Endothelial cell of umbilical vein (primary cell): ENCODE results near the gene UNC119. TPM values are rescaled to one million over a fixed set of nuclear protein-coding genes. Genes with fewer than 3 reads are reported as not detected.
"Not testable (repeated sequence)": the region's sequence is repeated elsewhere in the genome, so short reads cannot be mapped to it uniquely, and the experiment has no call there.

Source experiments
- BruUV-seq: library from RNA; stranded (reverse); fragments of 400-500 nt; replicated peaks from 2 replicates; lab custom pipeline; 2021; lab: Mats Ljungman, UMichigan
- CTCF ChIA-PET: fragments of 300-600, 350-600 bp; sonication (Branson Sonifier 250); formaldehyde crosslinking; loops from one replicate; lab custom pipeline; 2021; ENCODE audit warnings: antibody characterized with exemption, inconsistent platforms; lab: Charles Lee
- POLR2A ChIA-PET: fragments of 300-600, 350-600 bp; sonication (Branson Sonifier 250); formaldehyde crosslinking; loops from one replicate; lab custom pipeline; 2021; ENCODE audit warnings: antibody characterized with exemption, inconsistent platforms; lab: Charles Lee
- DNase-seq: peaks from one replicate; pipeline ENCODE4 v3.0.0-alpha.2; 2011; ENCODE audit warnings: low read depth, low spot score
- FAIRE-seq: peaks from 2 replicates; lab custom pipeline; 2011; peaks lifted over from hg19 to GRCh38; lab: Jason Lieb, UNC
- H2AFZ ChIP-seq: 2 replicates; pipeline ENCODE4 v1.6.0; 2012; ENCODE audit warnings: low read depth, low read length, control low read depth, inconsistent platforms
- H3K27ac ChIP-seq: 2 replicates; pipeline ENCODE4 v1.5.1; 2011; ENCODE audit warnings: low read depth, mild to moderate bottlenecking, control low read depth, low read length, moderate library complexity; ENCODE audit not compliant: insufficient read depth
- H3K27me3 ChIP-seq, 2 experiments: 2 replicates each; pipeline versions ENCODE4 v1.6.0 to v1.6.1; 2011; ENCODE audit warnings: low read length in 2 of 2, mixed read lengths in 1 of 2; ENCODE audit not compliant: control insufficient read depth in 2 of 2, insufficient read depth in 2 of 2
- H3K36me3 ChIP-seq, 2 experiments: 2 replicates in 1 of 2; 3 replicates in 1 of 2; pipeline ENCODE4 v1.5.1; 2011; ENCODE audit warnings: low read length in 2 of 2, mild to moderate bottlenecking in 1 of 2, moderate library complexity in 1 of 2; ENCODE audit not compliant: control insufficient read depth in 2 of 2, insufficient read depth in 2 of 2; ENCODE audit errors: extremely low read depth in 1 of 2
- H3K4me1 ChIP-seq: 3 replicates; pipeline ENCODE4 v1.5.1; 2011; ENCODE audit warnings: mild to moderate bottlenecking, low read length; ENCODE audit not compliant: control insufficient read depth, insufficient read depth; ENCODE audit errors: extremely low read depth
- H3K4me2 ChIP-seq: 2 replicates; pipeline ENCODE4 v1.6.1; 2011; ENCODE audit warnings: low read length, control low read depth, mixed read lengths; ENCODE audit not compliant: insufficient read depth
- H3K4me3 ChIP-seq, 3 experiments: fragments of 200-600 bp in 1 of 3; sonication (generic), shearing (Covaris generic) in 1 of 3; replicated peaks in 1 of 3; 2 replicates each; pipeline ENCODE4 v1.5.1; 2011 to 2016; ENCODE audit warnings: control low read depth in 3 of 3, low read length in 3 of 3, mild to moderate bottlenecking in 2 of 3, inconsistent platforms in 1 of 3, low read depth in 1 of 3, moderate library complexity in 1 of 3; ENCODE audit not compliant: insufficient read depth in 1 of 3
- H3K79me2 ChIP-seq: 2 replicates; pipeline ENCODE4 v1.6.0; 2012; ENCODE audit warnings: low read length, inconsistent platforms; ENCODE audit not compliant: control insufficient read depth, insufficient read depth
- H3K9ac ChIP-seq: replicated peaks from 2 replicates; pipeline ENCODE3; 2011; ENCODE audit warnings: low read length, control low read depth; ENCODE audit not compliant: insufficient read depth; ENCODE audit errors: extremely low read depth
- H3K9me1 ChIP-seq: replicated peaks from 3 replicates; pipeline ENCODE4 v1.6.0; 2011; ENCODE audit warnings: mild to moderate bottlenecking, low read length; ENCODE audit not compliant: control insufficient read depth, insufficient read depth; ENCODE audit errors: extremely low read depth
- H3K9me3 ChIP-seq: replicated peaks from 2 replicates; pipeline ENCODE4 v1.5.1; 2012; ENCODE audit warnings: low read length, inconsistent platforms; ENCODE audit not compliant: control insufficient read depth, insufficient read depth
- H4K20me1 ChIP-seq: replicated peaks from 2 replicates; pipeline ENCODE3; 2011; ENCODE audit warnings: mild to moderate bottlenecking, low read length; ENCODE audit not compliant: control insufficient read depth, insufficient read depth; ENCODE audit errors: extremely low read depth
- EZH2 ChIP-seq: IDR thresholded peaks from 2 replicates; pipeline ENCODE4 v1.6.1; 2012; ENCODE audit warnings: borderline replicate concordance, low read depth, mild to moderate bottlenecking, moderate library complexity, low read length, inconsistent platforms; ENCODE audit not compliant: severe bottlenecking
- FOS ChIP-seq: IDR thresholded peaks from 2 replicates; pipeline ENCODE4 v1.6.1; 2011; ENCODE audit warnings: mild to moderate bottlenecking, low read length, moderate library complexity, borderline replicate concordance; ENCODE audit not compliant: insufficient read depth
- GATA2 ChIP-seq: IDR thresholded peaks from 2 replicates; pipeline ENCODE4 v1.7.0; 2011; ENCODE audit warnings: low read depth, mild to moderate bottlenecking, moderate library complexity, mixed read lengths, low read length; ENCODE audit not compliant: insufficient read length, insufficient read depth
- JUN ChIP-seq: IDR thresholded peaks from 2 replicates; pipeline ENCODE4 v1.6.1; 2011; ENCODE audit warnings: borderline replicate concordance, low read depth; ENCODE audit not compliant: insufficient read length, insufficient read depth
- MAX ChIP-seq: IDR thresholded peaks from 2 replicates; pipeline ENCODE4 v1.6.1; 2011; ENCODE audit not compliant: insufficient read depth, insufficient read length
- MYC ChIP-seq: IDR thresholded peaks from one replicate; pipeline ENCODE4 v1.6.1; 2011; ENCODE audit warnings: mild to moderate bottlenecking, low read depth, low read length
- POLR2A ChIP-seq: IDR thresholded peaks from 2 replicates; pipeline ENCODE4 v1.6.1; 2012; ENCODE audit warnings: low read depth, mild to moderate bottlenecking, control low read depth, low read length
- POLR2AphosphoS5 ChIP-seq: IDR thresholded peaks from 2 replicates; pipeline ENCODE4 v1.6.1; 2012; ENCODE audit warnings: low read depth, mild to moderate bottlenecking, control low read depth, low read length, moderate library complexity; ENCODE audit not compliant: insufficient read depth
- dilution Hi-C: fragments of 300-500 bp; cut with MboI; formaldehyde crosslinking; loops from one replicate; pipeline ENCODE4 v1.15.0; 2019; ENCODE audit warnings: low sequenced_read_pairs; ENCODE audit not compliant: extremely low pct_ligation_motif_present
- intact Hi-C: fragments of 100-400 bp; cut with micrococcal nuclease; formaldehyde crosslinking; loops from one replicate; pipeline ENCODE4 v1.10.0; 2022
- polyA plus RNA-seq, 4 experiments: library from polyadenylated mRNA; depleted of rRNA in 3 of 4; stranded (reverse) in 3 of 4; unstranded in 1 of 4; fragments of >200 nt; gene quantifications; 2 replicates each; pipeline versions ENCODE4 v1.2.1 to v1.2.3, GENCODE V29; 2011 to 2012; ENCODE audit warnings: missing spikeins in 1 of 4
- total RNA-seq: library from RNA; stranded (reverse); gene quantifications from 2 replicates; pipeline ENCODE4 v1.2.3, GENCODE V29; 2021
- TF ChIP-seq, protein P1 (sequence below), 2 donors: IDR thresholded peaks; 1 replicate in 1 of 2; 2 replicates in 1 of 2; pipeline ENCODE4 v1.5.1; 2011; ENCODE audit warnings: low read length in 2 of 2, mild to moderate bottlenecking in 2 of 2, moderate library complexity in 2 of 2, control low read depth in 1 of 2, inconsistent platforms in 1 of 2, low read depth in 1 of 2; ENCODE audit not compliant: insufficient read depth in 1 of 2; ENCODE audit errors: extremely low read depth in 1 of 2

The UNC119 gene
- total and polyA plus RNA-seq, 2 donors (not counting 3 experiments of a cell fraction or from before 2014, with no cell fraction given): 26.3 to 67.8 TPM

- CTCF ChIA-PET: no interaction called here
- no peaks in the 10 kb centered on the region for H3K9me3 ChIP-seq
- FAIRE-seq: no peak
- intact Hi-C loops (no loop called here), dilution Hi-C loops (no loop called here)
- H4K20me1 ChIP-seq: no peaks in the 10 kb centered on the region
- no peak overlapping the region for H2AFZ ChIP-seq
- H3K4me3 ChIP-seq: no peak overlapping the region
- no peak overlapping the region for H3K9ac ChIP-seq
- no peaks in the 10 kb centered on the region for H3K4me1 ChIP-seq
- H3K9me1 ChIP-seq: no peaks in the 10 kb centered on the region
- no peak overlapping the region for H3K27ac ChIP-seq
- POLR2A ChIA-PET: no interaction called here
- no peak for DNase-seq
- H3K4me2 ChIP-seq: no peak overlapping the region
- no peaks in the 10 kb centered on the region for H3K36me3 ChIP-seq
- H3K79me2 ChIP-seq: no peaks in the 10 kb centered on the region
- no TSS peak for BruUV-seq
- H3K27me3 ChIP-seq: no peaks in the 10 kb centered on the region
- TF ChIP-seq, protein P1, sequence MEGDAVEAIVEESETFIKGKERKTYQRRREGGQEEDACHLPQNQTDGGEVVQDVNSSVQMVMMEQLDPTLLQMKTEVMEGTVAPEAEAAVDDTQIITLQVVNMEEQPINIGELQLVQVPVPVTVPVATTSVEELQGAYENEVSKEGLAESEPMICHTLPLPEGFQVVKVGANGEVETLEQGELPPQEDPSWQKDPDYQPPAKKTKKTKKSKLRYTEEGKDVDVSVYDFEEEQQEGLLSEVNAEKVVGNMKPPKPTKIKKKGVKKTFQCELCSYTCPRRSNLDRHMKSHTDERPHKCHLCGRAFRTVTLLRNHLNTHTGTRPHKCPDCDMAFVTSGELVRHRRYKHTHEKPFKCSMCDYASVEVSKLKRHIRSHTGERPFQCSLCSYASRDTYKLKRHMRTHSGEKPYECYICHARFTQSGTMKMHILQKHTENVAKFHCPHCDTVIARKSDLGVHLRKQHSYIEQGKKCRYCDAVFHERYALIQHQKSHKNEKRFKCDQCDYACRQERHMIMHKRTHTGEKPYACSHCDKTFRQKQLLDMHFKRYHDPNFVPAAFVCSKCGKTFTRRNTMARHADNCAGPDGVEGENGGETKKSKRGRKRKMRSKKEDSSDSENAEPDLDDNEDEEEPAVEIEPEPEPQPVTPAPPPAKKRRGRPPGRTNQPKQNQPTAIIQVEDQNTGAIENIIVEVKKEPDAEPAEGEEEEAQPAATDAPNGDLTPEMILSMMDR (IDR thresholded peaks at IDR 0.05; ENCODE audit: extremely low read depth in 1 of 2, insufficient read depth in 1 of 2, low read depth in 1 of 2, low read length in 2 of 2): no peak
- no peak for TF ChIP-seq POLR2AphosphoS5
- TF ChIP-seq EZH2: no peak
- no peak for TF ChIP-seq FOS
- no peak for TF ChIP-seq POLR2A
- TF ChIP-seq GATA2: no peak
- TF ChIP-seq MYC: no peak
- no peak for TF ChIP-seq JUN
- no peak for TF ChIP-seq MAX
Measured at GRCh38 chr17:28523186-28523585, 29.2 kb downstream of the UNC119 start.

DNA sequence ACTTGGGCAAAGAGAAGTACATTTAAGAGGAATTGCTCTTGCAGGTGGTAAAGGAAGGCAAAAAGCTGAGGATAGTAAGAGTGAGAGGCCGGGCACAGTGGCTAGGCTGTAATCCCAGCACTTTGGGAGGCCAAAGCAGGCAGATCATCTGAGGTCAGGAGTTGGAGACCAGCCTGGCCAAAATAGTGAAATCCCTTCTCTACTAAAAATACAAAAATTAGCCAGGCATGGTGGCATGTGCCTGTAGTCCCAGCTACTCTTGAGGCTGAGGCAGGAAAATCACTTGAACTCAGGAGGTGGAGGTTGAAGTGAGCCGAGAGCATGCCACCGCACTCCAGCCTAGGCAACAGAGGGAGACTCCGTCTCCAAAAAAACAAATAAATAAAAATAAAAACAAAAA is 30.1 kb downstream of the UNC119 start:
- H3K4me2 ChIP-seq, H3K36me3 ChIP-seq, H3K4me1 ChIP-seq, H3K79me2 ChIP-seq, dilution Hi-C loops, H3K27ac ChIP-seq, CTCF ChIA-PET, H4K20me1 ChIP-seq, H3K9me3 ChIP-seq, intact Hi-C loops, H3K9ac ChIP-seq, H3K4me3 ChIP-seq, DNase-seq, H3K27me3 ChIP-seq, H2AFZ ChIP-seq, H3K9me1 ChIP-seq, POLR2A ChIA-PET, BruUV-seq, FAIRE-seq: not testable (repeated sequence)
